ENCODE results near the gene CX3CL1. TPM values are rescaled to one million over a fixed set of nuclear protein-coding genes. Genes with fewer than 3 reads are reported as not detected.
A peak's percentile ranks its signal among the peaks of the same experiment; 100 is the strongest.
"Not testable (repeated sequence)": the region's sequence is repeated elsewhere in the genome, so short reads cannot be mapped to it uniquely, and the experiment has no call there.

CX3CL1 gene
- polyA plus RNA-seq, 4 donors: 30.3 to 40.4 (median 30.9) TPM

- no peak for DNase-seq (ENCODE audit: low read depth in 4 of 4, low spot score in 3 of 4)
Measured at GRCh38 chr16:57381791-57382534, 9.7 kb downstream of the CX3CL1 start.

- DNase-seq (ENCODE audit: low read depth in 4 of 4, low spot score in 3 of 4): no peak
Measured at GRCh38 chr16:57382535-57383275, 10.4 kb downstream of the CX3CL1 start.

GRCh38 chr16:57383276-57384247 is 11.3 kb downstream of the CX3CL1 start:
- no peak for DNase-seq (ENCODE audit: low read depth in 4 of 4, low spot score in 3 of 4)

GRCh38 chr16:57384248-57385070 is 12.2 kb downstream of the CX3CL1 start:
- DNase-seq (ENCODE audit: low read depth in 4 of 4, low spot score in 3 of 4): no peak

- DNase-seq (ENCODE audit: low read depth in 4 of 4, low spot score in 3 of 4): no peak
Measured at GRCh38 chr16:57385083-57385482, 12.8 kb downstream of the CX3CL1 start.

GRCh38 chr16:57386381-57386951 is 14.2 kb downstream of the CX3CL1 start:
- DNase-seq (ENCODE audit: low read depth in 4 of 4, low spot score in 3 of 4): no peak

- no peak for DNase-seq (ENCODE audit: low read depth in 4 of 4, low spot score in 3 of 4)
Measured at GRCh38 chr16:57387598-57388354, 15.5 kb downstream of the CX3CL1 start.

- DNase-seq (ENCODE audit: low read depth in 4 of 4, low spot score in 3 of 4): no peak
Measured at GRCh38 chr16:57388359-57389086, 16.2 kb downstream of the CX3CL1 start.

- DNase-seq (ENCODE audit: low read depth in 4 of 4, low spot score in 3 of 4): no peak
Measured at GRCh38 chr16:57389087-57389468, 16.8 kb downstream of the CX3CL1 start.

- peak in 2 of 4 donors; percentile 47 to 51 for DNase-seq (ENCODE audit: low read depth in 4 of 4, low spot score in 3 of 4)
Measured at GRCh38 chr16:57390636-57391295, 18.5 kb downstream of the CX3CL1 start.

- no peak for DNase-seq (ENCODE audit: low read depth in 4 of 4, low spot score in 3 of 4)
Measured at GRCh38 chr16:57391300-57391699, 19.0 kb downstream of the CX3CL1 start.

GRCh38 chr16:57391708-57392107 is 19.4 kb downstream of the CX3CL1 start:
- DNase-seq (ENCODE audit: low read depth in 4 of 4, low spot score in 3 of 4): no peak

GRCh38 chr16:57392694-57393093 is 20.4 kb downstream of the CX3CL1 start:
- no peak for DNase-seq (ENCODE audit: low read depth in 4 of 4, low spot score in 3 of 4)

GRCh38 chr16:57394444-57394843 is 22.2 kb downstream of the CX3CL1 start:
- no peak for DNase-seq (ENCODE audit: low read depth in 4 of 4, low spot score in 3 of 4)

GRCh38 chr16:57395026-57395425 is 22.7 kb downstream of the CX3CL1 start:
- DNase-seq (ENCODE audit: low read depth in 4 of 4, low spot score in 3 of 4): no peak

- DNase-seq (ENCODE audit: low read depth in 4 of 4, low spot score in 3 of 4): no peak
Measured at GRCh38 chr16:57396786-57397185, 24.5 kb downstream of the CX3CL1 start.

GRCh38 chr16:57397493-57397892 is 25.2 kb downstream of the CX3CL1 start:
- not testable (repeated sequence) for DNase-seq (ENCODE audit: low read depth in 4 of 4, low spot score in 3 of 4)

Measured in right renal pelvis (tissue), 4 donors.